HL-60 (cell line): ENCODE data around the gene KCNG2.

Experiments used
- DNase-seq, 2 experiments: peaks; one replicate each; pipeline ENCODE4 v3.0.0-alpha.2; 2010 to 2020; ENCODE audit warnings: low read depth in 1 of 2, low spot score in 1 of 2
- H3K27ac ChIP-seq: fragments of 250-450 bp; sonication (Bioruptor Pico); replicated peaks from 2 replicates; pipeline ENCODE4 v1.5.1; 2020; ENCODE audit warnings: mild to moderate bottlenecking, moderate library complexity
- H3K27me3 ChIP-seq: fragments of 250-450 bp; sonication (Bioruptor Pico); 2 replicates; pipeline ENCODE4 v1.5.1; 2021; ENCODE audit warnings: mild to moderate bottlenecking, moderate library complexity; ENCODE audit not compliant: insufficient read depth, poor library complexity, severe bottlenecking
- H3K4me3 ChIP-seq: replicated peaks from 2 replicates; pipeline ENCODE4 v1.5.1; 2011; ENCODE audit warnings: mild to moderate bottlenecking, control low read depth, low read length; ENCODE audit not compliant: insufficient read depth
- GABPA ChIP-seq: IDR thresholded peaks from 2 replicates; pipeline ENCODE4 v1.6.1; 2012; ENCODE audit warnings: low read depth
- POLR2AphosphoS5 ChIP-seq: IDR thresholded peaks from 2 replicates; pipeline ENCODE4 v1.6.1; 2012; ENCODE audit warnings: low read depth
- SPI1 ChIP-seq: IDR thresholded peaks from 2 replicates; pipeline ENCODE4 v1.6.1; 2012; ENCODE audit warnings: low read depth, mild to moderate bottlenecking, borderline replicate concordance
- TF ChIP-seq, protein P1 (sequence below): IDR thresholded peaks from 2 replicates; pipeline ENCODE4 v1.6.1; 2012; ENCODE audit warnings: low read depth; ENCODE audit not compliant: insufficient replicate concordance
- TF ChIP-seq, protein P2 (sequence below): IDR thresholded peaks from one replicate; pipeline ENCODE4 v1.5.1; 2011; ENCODE audit warnings: low read length, control low read depth, inconsistent platforms; ENCODE audit not compliant: insufficient read depth

KCNG2 gene

DNA sequence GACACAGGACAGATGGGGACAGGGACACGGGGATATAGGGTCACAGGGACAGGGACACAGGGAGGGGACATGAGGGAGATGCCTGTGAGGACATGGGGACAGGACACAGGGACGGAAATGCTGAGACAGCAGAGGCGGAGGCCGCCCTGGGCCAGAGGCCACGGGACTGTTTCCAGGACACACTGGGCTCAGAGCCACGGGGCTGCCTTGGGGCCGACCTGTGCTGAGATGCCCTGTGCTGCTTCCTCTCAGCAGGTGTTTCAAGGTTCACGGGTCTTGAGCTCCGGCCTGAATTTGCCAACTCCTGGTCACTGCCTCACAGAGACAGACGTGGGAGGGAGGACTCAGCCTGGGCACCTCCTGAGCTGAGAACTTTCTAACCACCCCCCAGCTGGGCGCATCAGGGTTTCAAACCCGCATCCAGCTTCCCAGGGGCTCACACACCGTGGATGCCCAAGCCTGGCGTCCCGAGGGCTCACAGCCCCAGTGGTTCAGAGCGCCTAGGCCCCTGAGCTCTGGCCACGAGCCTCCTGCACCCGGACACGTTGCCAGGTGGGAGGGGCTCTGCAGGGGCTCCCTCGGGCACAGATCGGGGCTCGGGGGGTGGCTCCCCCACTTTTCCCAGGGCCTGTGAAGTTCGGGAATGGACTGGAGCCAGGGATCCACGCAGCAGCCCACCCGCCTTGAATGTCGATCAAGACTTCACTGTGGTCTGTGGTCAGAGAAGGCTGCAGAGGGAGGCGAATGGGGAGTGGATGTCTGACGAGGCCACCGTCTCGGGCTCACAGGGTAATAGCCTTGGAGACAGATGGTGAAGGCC lies 89.7 kb downstream of the KCNG2 start:
- no peak for DNase-seq
- Histone ChIP-seq H3K4me3 (no peak overlapping the region), H3K27me3 (no peaks in the 10 kb centered on the region), H3K27ac (no peak overlapping the region)
- TF ChIP-seq, protein P1, sequence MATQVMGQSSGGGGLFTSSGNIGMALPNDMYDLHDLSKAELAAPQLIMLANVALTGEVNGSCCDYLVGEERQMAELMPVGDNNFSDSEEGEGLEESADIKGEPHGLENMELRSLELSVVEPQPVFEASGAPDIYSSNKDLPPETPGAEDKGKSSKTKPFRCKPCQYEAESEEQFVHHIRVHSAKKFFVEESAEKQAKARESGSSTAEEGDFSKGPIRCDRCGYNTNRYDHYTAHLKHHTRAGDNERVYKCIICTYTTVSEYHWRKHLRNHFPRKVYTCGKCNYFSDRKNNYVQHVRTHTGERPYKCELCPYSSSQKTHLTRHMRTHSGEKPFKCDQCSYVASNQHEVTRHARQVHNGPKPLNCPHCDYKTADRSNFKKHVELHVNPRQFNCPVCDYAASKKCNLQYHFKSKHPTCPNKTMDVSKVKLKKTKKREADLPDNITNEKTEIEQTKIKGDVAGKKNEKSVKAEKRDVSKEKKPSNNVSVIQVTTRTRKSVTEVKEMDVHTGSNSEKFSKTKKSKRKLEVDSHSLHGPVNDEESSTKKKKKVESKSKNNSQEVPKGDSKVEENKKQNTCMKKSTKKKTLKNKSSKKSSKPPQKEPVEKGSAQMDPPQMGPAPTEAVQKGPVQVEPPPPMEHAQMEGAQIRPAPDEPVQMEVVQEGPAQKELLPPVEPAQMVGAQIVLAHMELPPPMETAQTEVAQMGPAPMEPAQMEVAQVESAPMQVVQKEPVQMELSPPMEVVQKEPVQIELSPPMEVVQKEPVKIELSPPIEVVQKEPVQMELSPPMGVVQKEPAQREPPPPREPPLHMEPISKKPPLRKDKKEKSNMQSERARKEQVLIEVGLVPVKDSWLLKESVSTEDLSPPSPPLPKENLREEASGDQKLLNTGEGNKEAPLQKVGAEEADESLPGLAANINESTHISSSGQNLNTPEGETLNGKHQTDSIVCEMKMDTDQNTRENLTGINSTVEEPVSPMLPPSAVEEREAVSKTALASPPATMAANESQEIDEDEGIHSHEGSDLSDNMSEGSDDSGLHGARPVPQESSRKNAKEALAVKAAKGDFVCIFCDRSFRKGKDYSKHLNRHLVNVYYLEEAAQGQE, result no peak
- TF ChIP-seq, protein P2, sequence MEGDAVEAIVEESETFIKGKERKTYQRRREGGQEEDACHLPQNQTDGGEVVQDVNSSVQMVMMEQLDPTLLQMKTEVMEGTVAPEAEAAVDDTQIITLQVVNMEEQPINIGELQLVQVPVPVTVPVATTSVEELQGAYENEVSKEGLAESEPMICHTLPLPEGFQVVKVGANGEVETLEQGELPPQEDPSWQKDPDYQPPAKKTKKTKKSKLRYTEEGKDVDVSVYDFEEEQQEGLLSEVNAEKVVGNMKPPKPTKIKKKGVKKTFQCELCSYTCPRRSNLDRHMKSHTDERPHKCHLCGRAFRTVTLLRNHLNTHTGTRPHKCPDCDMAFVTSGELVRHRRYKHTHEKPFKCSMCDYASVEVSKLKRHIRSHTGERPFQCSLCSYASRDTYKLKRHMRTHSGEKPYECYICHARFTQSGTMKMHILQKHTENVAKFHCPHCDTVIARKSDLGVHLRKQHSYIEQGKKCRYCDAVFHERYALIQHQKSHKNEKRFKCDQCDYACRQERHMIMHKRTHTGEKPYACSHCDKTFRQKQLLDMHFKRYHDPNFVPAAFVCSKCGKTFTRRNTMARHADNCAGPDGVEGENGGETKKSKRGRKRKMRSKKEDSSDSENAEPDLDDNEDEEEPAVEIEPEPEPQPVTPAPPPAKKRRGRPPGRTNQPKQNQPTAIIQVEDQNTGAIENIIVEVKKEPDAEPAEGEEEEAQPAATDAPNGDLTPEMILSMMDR, result no peak
- TF ChIP-seq GABPA (no peak), SPI1 (no peak), POLR2AphosphoS5 (no peak)

DNA sequence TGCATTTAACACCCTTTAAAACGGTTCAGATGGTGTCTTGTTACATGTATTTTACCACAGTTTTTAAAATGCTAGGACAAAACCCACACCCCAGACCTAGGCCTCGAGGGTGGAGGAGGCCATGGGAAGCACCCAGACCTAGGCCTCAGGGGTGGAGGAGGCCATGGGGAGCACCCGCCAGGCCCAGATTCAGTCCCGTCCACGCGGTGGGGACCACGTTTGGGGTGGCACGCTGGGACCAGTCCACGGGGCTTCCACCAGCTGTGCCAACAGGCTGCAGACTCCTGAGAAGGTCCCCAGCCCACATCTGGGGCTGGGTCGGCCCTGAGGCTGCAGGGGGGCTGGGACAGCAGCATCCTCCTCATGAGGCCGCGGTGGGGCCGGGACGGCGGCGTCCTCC lies 90.3 kb downstream of the KCNG2 start:
- Histone ChIP-seq H3K27ac (no peak overlapping the region), H3K4me3 (no peak overlapping the region), H3K27me3 (no peaks in the 10 kb centered on the region)
- no peak for DNase-seq
- TF ChIP-seq GABPA (no peak), SPI1 (no peak), POLR2AphosphoS5 (no peak)
- TF ChIP-seq, protein P1, result no peak
- TF ChIP-seq, protein P2, result no peak

GRCh38 chr18:79889569-79889968 lies 91.8 kb downstream of the KCNG2 start:
- H3K27me3 ChIP-seq, result no peaks in the 10 kb centered on the region
- no peak overlapping the region for H3K4me3 ChIP-seq
- TF ChIP-seq, protein P2, result no peak
- TF ChIP-seq POLR2AphosphoS5 (no peak), SPI1 (no peak), GABPA (no peak)
- TF ChIP-seq, protein P1, result no peak
- no peak overlapping the region for H3K27ac ChIP-seq
- DNase-seq, result no peak
